Spleen (tissue), 7 donors: Measurements from ENCODE around the gene ZBP1.

Experiments used
- POLR2AphosphoS5 ChIP-seq, 3 donors: sonication (generic); formaldehyde crosslinking; IDR thresholded peaks; one replicate each; pipeline ENCODE4 v1.5.1; 2017; ENCODE audit warnings: antibody characterized with exemption in 3 of 3
- TF ChIP-seq, protein P1 (sequence below), 11 experiments: fragments of 200-600 bp in 7 of 11; fragments of 450-650 bp in 4 of 11; sonication (generic) in 4 of 11; IDR thresholded peaks in 8 of 11; conservative IDR thresholded peaks in 3 of 11; 1 replicate in 7 of 11; 2 replicates in 4 of 11; pipeline versions ENCODE4 v1.4.0 to v1.8.0; 2016 to 2021; ENCODE audit warnings: antibody characterized with exemption in 11 of 11, inconsistent platforms in 4 of 11, mild to moderate bottlenecking in 1 of 11
- donor health status: DM: no; HTN: no; CAD: no; lungs with moderate emphysema.
- donor health status: DM: no; HTN: no; CAD: no.
- donor health status: DM: no; HTN: no; CAD: no.

DNA sequence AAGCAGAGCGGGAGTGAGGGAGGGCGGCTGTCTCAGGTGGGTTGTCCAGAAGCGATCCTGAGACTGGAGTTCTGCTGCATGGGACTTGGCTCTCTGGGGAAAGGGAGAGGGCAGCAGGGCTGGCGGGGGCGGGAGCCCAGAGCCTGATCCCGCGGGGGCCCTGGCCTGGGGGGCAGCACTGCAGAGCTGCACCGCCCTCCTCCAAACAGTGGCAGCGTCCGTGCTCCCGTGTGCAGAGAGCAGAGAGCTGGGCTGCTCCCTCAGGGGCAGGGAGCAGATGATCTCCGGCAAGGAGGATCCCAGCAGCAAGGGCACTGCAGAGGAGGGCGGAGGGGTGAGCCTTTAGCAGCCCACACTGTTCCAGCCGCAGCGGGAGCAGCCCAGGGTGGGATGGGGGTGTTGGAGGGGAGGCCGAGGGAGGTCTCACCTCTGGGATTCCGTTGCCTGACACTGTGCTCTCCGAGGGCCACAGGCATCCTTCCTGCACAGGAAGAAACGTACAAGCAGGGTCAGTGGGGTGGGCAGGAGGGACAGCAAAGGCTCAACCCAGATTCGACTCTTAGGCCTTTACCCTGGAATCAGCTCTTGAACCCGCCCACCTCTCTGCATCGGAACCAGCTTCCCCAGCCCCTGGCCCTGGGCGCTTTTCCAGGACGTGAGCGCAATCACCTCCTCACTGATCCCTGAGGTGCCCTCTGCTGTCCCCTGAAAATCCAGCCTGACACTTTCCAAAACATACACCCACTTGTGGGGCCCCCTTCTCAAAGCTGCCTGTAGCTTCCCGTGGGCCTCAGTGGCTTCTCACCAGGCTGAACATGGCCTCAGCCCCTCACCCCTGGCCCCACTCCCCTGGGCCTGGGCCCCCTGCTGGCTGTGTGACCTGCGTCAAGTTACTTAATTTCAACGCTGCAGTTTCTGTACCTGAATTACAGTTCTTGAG is 32.6 kb upstream of the ZBP1 start:
- no peak for TF ChIP-seq POLR2AphosphoS5 (IDR thresholded peaks at IDR 0.05)
- TF ChIP-seq, protein P1, sequence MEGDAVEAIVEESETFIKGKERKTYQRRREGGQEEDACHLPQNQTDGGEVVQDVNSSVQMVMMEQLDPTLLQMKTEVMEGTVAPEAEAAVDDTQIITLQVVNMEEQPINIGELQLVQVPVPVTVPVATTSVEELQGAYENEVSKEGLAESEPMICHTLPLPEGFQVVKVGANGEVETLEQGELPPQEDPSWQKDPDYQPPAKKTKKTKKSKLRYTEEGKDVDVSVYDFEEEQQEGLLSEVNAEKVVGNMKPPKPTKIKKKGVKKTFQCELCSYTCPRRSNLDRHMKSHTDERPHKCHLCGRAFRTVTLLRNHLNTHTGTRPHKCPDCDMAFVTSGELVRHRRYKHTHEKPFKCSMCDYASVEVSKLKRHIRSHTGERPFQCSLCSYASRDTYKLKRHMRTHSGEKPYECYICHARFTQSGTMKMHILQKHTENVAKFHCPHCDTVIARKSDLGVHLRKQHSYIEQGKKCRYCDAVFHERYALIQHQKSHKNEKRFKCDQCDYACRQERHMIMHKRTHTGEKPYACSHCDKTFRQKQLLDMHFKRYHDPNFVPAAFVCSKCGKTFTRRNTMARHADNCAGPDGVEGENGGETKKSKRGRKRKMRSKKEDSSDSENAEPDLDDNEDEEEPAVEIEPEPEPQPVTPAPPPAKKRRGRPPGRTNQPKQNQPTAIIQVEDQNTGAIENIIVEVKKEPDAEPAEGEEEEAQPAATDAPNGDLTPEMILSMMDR (IDR thresholded peaks at IDR 0.05 in 8 of 11, conservative IDR thresholded peaks at IDR 0.05 in 3 of 11): no peak
